ENCODE measurements around the gene TTC23L. TPM values are rescaled to one million over a fixed set of nuclear protein-coding genes. Genes with fewer than 3 reads are reported as not detected.

Gene TTC23L
- total and polyA plus RNA-seq, 4 donors = 0.62 to 6.1 (median 0.72) TPM; not detected in 1

- H3K4me1 ChIP-seq (ENCODE audit: control insufficient read depth in 1 of 2, insufficient read depth in 2 of 2, low read length in 2 of 2) = no peaks in the 10 kb centered on the region
- no peak for DNase-seq
- no peak overlapping the region for H3K4me3 ChIP-seq (ENCODE audit: low read length in 2 of 2)
- H3K36me3 ChIP-seq (ENCODE audit: control insufficient read depth in 1 of 2, insufficient read depth in 2 of 2, low read length in 1 of 2) = peaks cover 0 to 1% of the 10 kb centered on the region in 2 donors
- no peak for ATAC-seq (ENCODE audit: low FRiP score)
- 39 to 45% methylated on average over 2 of the region's 2 CpGs for WGBS, 2 donors
- no peak overlapping the region for H3K27ac ChIP-seq (ENCODE audit: low read depth in 1 of 2, low read length in 2 of 2)
- no peaks in the 10 kb centered on the region for H3K9me3 ChIP-seq (ENCODE audit: control insufficient read depth, low read length)
- intact Hi-C loops (cut with DNase I) = no loop called here
- no peaks in the 10 kb centered on the region for H3K27me3 ChIP-seq (ENCODE audit: control insufficient read depth in 1 of 2, insufficient read depth in 2 of 2, low read length in 1 of 2)
Observed at GRCh38 chr5:34843497-34843896, 4.5 kb downstream of the TTC23L start.

DNA sequence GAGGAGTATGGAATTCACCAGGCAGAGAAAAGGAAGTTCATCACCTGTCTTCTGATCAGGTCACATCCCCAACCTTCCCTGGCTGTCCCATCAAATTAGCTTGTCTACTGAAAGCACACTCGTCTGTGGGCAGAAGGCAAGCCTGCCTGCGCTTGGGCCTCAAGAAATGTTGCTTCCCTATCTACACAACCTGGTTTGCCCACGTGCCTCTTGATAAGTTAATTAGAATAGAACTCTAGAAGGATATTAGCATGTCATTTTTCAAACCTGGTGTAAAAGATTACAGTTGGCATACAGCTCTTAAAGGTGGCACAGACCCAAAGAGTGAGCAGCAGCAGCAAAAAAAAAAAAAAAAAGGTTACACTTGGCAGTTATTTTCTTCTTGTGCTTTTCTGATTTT, 5.1 kb downstream of the TTC23L start:
- WGBS, 2 donors = 54 to 59% methylated on average over 3 of the region's 3 CpGs
- Histone ChIP-seq H3K4me1 (ENCODE audit: control insufficient read depth in 1 of 2, insufficient read depth in 2 of 2, low read length in 2 of 2) (no peaks in the 10 kb centered on the region), H3K9me3 (ENCODE audit: control insufficient read depth, low read length) (no peaks in the 10 kb centered on the region), H3K36me3 (ENCODE audit: control insufficient read depth in 1 of 2, insufficient read depth in 2 of 2, low read length in 1 of 2) (peaks cover 0 to 1% of the 10 kb centered on the region in 2 donors), H3K27me3 (ENCODE audit: control insufficient read depth in 1 of 2, insufficient read depth in 2 of 2, low read length in 1 of 2) (no peaks in the 10 kb centered on the region), H3K4me3 (ENCODE audit: low read length in 2 of 2) (no peak overlapping the region), H3K27ac (ENCODE audit: low read depth in 1 of 2, low read length in 2 of 2) (no peak overlapping the region)
- intact Hi-C loops (cut with DNase I) = no loop called here
- ATAC-seq (ENCODE audit: low FRiP score) (no peak), DNase-seq (no peak)

- no peak overlapping the region for H3K27ac ChIP-seq (ENCODE audit: low read depth in 1 of 2, low read length in 2 of 2)
- intact Hi-C loops (cut with DNase I) = no loop called here
- H3K9me3 ChIP-seq (ENCODE audit: control insufficient read depth, low read length) = no peaks in the 10 kb centered on the region
- H3K4me3 ChIP-seq (ENCODE audit: low read length in 2 of 2) = no peak overlapping the region
- H3K4me1 ChIP-seq (ENCODE audit: control insufficient read depth in 1 of 2, insufficient read depth in 2 of 2, low read length in 2 of 2) = no peaks in the 10 kb centered on the region
- no peaks in the 10 kb centered on the region for H3K27me3 ChIP-seq (ENCODE audit: control insufficient read depth in 1 of 2, insufficient read depth in 2 of 2, low read length in 1 of 2)
- peaks cover 0 to 1% of the 10 kb centered on the region in 2 donors for H3K36me3 ChIP-seq (ENCODE audit: control insufficient read depth in 1 of 2, insufficient read depth in 2 of 2, low read length in 1 of 2)
- ATAC-seq (ENCODE audit: low FRiP score) = no peak
- no peak for DNase-seq
- WGBS, 2 donors = 65 to 72% methylated on average over 4 of the region's 4 CpGs
Observed at GRCh38 chr5:34844999-34845398, 6.0 kb downstream of the TTC23L start.

- Histone ChIP-seq H3K4me3 (ENCODE audit: low read length in 2 of 2) (no peak overlapping the region), H3K36me3 (ENCODE audit: control insufficient read depth in 1 of 2, insufficient read depth in 2 of 2, low read length in 1 of 2) (peaks cover 1 to 4% of the 10 kb centered on the region in 2 donors), H3K9me3 (ENCODE audit: control insufficient read depth, low read length) (no peaks in the 10 kb centered on the region), H3K27ac (ENCODE audit: low read depth in 1 of 2, low read length in 2 of 2) (no peak overlapping the region), H3K4me1 (ENCODE audit: control insufficient read depth in 1 of 2, insufficient read depth in 2 of 2, low read length in 2 of 2) (no peaks in the 10 kb centered on the region), H3K27me3 (ENCODE audit: control insufficient read depth in 1 of 2, insufficient read depth in 2 of 2, low read length in 1 of 2) (no peaks in the 10 kb centered on the region)
- no peak for ATAC-seq (ENCODE audit: low FRiP score)
- DNase-seq = no peak
- intact Hi-C loops (cut with DNase I) = no loop called here
Observed at GRCh38 chr5:34847056-34847455, 8.1 kb downstream of the TTC23L start.

GRCh38 chr5:34847552-34847951, 8.6 kb downstream of the TTC23L start:
- Histone ChIP-seq H3K4me1 (ENCODE audit: control insufficient read depth in 1 of 2, insufficient read depth in 2 of 2, low read length in 2 of 2) (no peaks in the 10 kb centered on the region), H3K27me3 (ENCODE audit: control insufficient read depth in 1 of 2, insufficient read depth in 2 of 2, low read length in 1 of 2) (no peaks in the 10 kb centered on the region), H3K27ac (ENCODE audit: low read depth in 1 of 2, low read length in 2 of 2) (no peak overlapping the region), H3K4me3 (ENCODE audit: low read length in 2 of 2) (no peak overlapping the region), H3K9me3 (ENCODE audit: control insufficient read depth, low read length) (no peaks in the 10 kb centered on the region), H3K36me3 (ENCODE audit: control insufficient read depth in 1 of 2, insufficient read depth in 2 of 2, low read length in 1 of 2) (peaks cover 1 to 4% of the 10 kb centered on the region in 2 donors)
- no peak for DNase-seq
- 95 to 98% methylated on average over 4 of the region's 4 CpGs for WGBS, 2 donors
- ATAC-seq (ENCODE audit: low FRiP score) = no peak
- intact Hi-C loops (cut with DNase I) = no loop called here

- H3K4me3 ChIP-seq (ENCODE audit: low read length in 2 of 2) = no peak overlapping the region
- no peaks in the 10 kb centered on the region for H3K27me3 ChIP-seq (ENCODE audit: control insufficient read depth in 1 of 2, insufficient read depth in 2 of 2, low read length in 1 of 2)
- 97 to 98% methylated on average over 2 of the region's 2 CpGs for WGBS, 2 donors
- H3K36me3 ChIP-seq (ENCODE audit: control insufficient read depth in 1 of 2, insufficient read depth in 2 of 2, low read length in 1 of 2) = peaks cover 1 to 4% of the 10 kb centered on the region in 2 donors
- intact Hi-C loops (cut with DNase I) = no loop called here
- no peak for DNase-seq
- H3K27ac ChIP-seq (ENCODE audit: low read depth in 1 of 2, low read length in 2 of 2) = no peak overlapping the region
- no peak for ATAC-seq (ENCODE audit: low FRiP score)
- no peaks in the 10 kb centered on the region for H3K4me1 ChIP-seq (ENCODE audit: control insufficient read depth in 1 of 2, insufficient read depth in 2 of 2, low read length in 2 of 2)
- H3K9me3 ChIP-seq (ENCODE audit: control insufficient read depth, low read length) = no peaks in the 10 kb centered on the region
Observed at GRCh38 chr5:34848230-34848629, 9.3 kb downstream of the TTC23L start.

GRCh38 chr5:34849253-34849652, 10.3 kb downstream of the TTC23L start:
- Histone ChIP-seq H3K9me3 (ENCODE audit: control insufficient read depth, low read length) (no peaks in the 10 kb centered on the region), H3K4me1 (ENCODE audit: control insufficient read depth in 1 of 2, insufficient read depth in 2 of 2, low read length in 2 of 2) (no peaks in the 10 kb centered on the region), H3K27me3 (ENCODE audit: control insufficient read depth in 1 of 2, insufficient read depth in 2 of 2, low read length in 1 of 2) (no peaks in the 10 kb centered on the region), H3K27ac (ENCODE audit: low read depth in 1 of 2, low read length in 2 of 2) (no peak overlapping the region), H3K36me3 (ENCODE audit: control insufficient read depth in 1 of 2, insufficient read depth in 2 of 2, low read length in 1 of 2) (peaks cover 1 to 4% of the 10 kb centered on the region in 2 donors), H3K4me3 (ENCODE audit: low read length in 2 of 2) (no peak overlapping the region)
- WGBS, 2 donors = 92 to 97% methylated on average over 3 of the region's 3 CpGs
- ATAC-seq (ENCODE audit: low FRiP score) (no peak), DNase-seq (no peak)
- intact Hi-C loops (cut with DNase I) = no loop called here

DNA sequence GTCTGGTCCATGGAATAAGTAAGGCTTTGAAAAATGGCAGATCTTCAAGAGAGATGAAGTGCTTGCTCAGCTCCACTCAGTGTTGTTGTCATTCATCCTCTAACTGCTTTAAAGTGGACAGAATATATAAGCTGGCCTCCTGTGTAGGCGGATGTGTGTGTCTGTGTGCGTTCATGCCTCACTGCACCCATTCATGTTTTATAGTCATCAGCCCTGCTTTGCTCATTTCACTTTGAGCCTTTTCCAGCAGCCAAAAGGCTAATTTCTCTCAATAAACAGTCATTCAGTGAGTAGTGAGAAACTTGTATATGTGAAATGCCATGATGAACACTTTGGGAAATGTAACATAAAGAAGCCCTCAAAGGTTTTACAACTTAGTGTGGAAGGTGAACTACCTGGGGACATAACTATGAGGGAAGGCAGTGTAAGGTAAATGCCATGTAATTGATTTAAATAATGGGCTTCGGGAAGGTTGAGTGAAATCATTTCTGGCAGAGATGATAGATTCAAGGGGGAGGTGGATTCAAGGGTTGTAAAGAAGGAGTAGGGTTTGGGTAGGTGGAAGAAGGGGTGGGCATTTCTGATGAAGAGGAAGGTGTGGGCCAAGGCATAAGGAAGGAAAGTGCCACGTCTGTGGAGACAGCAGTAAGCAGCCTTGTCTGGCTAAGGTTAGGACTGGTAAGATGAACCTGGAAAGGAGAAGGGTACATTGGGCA, 15.7 kb downstream of the TTC23L start:
- H3K27me3 ChIP-seq (ENCODE audit: control insufficient read depth in 1 of 2, insufficient read depth in 2 of 2, low read length in 1 of 2) = no peaks in the 10 kb centered on the region
- H3K9me3 ChIP-seq (ENCODE audit: control insufficient read depth, low read length) = no peaks in the 10 kb centered on the region
- no peak overlapping the region for H3K27ac ChIP-seq (ENCODE audit: low read depth in 1 of 2, low read length in 2 of 2)
- intact Hi-C loops (cut with DNase I) = no loop called here
- H3K36me3 ChIP-seq (ENCODE audit: control insufficient read depth in 1 of 2, insufficient read depth in 2 of 2, low read length in 1 of 2) = peaks cover 0 to 4% of the 10 kb centered on the region in 2 donors
- peaks cover 3 to 5% of the 10 kb centered on the region in 2 donors for H3K4me1 ChIP-seq (ENCODE audit: control insufficient read depth in 1 of 2, insufficient read depth in 2 of 2, low read length in 2 of 2)
- WGBS, 2 donors = 90 to 92% methylated on average over 4 of the region's 4 CpGs
- DNase-seq (no peak), ATAC-seq (ENCODE audit: low FRiP score) (no peak)
- H3K4me3 ChIP-seq (ENCODE audit: low read length in 2 of 2) = no peak overlapping the region

- peaks cover 3 to 5% of the 10 kb centered on the region in 2 donors for H3K4me1 ChIP-seq (ENCODE audit: control insufficient read depth in 1 of 2, insufficient read depth in 2 of 2, low read length in 2 of 2)
- no peaks in the 10 kb centered on the region for H3K9me3 ChIP-seq (ENCODE audit: control insufficient read depth, low read length)
- DNase-seq (no peak), ATAC-seq (ENCODE audit: low FRiP score) (peak; percentile 45)
- WGBS, 2 donors = 25 to 36% methylated on average over 3 of the region's 3 CpGs
- intact Hi-C loops (cut with DNase I) = no loop called here
- peak overlapping the region in 1 of 2 donors; percentile 33 for H3K27ac ChIP-seq (ENCODE audit: low read depth in 1 of 2, low read length in 2 of 2)
- no peaks in the 10 kb centered on the region for H3K36me3 ChIP-seq (ENCODE audit: control insufficient read depth in 1 of 2, insufficient read depth in 2 of 2, low read length in 1 of 2)
- no peaks in the 10 kb centered on the region for H3K27me3 ChIP-seq (ENCODE audit: control insufficient read depth in 1 of 2, insufficient read depth in 2 of 2, low read length in 1 of 2)
- H3K4me3 ChIP-seq (ENCODE audit: low read length in 2 of 2) = no peak overlapping the region
Observed at GRCh38 chr5:34857161-34857560, 18.2 kb downstream of the TTC23L start.
